ENCODE results near the gene ACTR3. TPM values are rescaled to one million over a fixed set of nuclear protein-coding genes. Genes with fewer than 3 reads are reported as not detected.

Gene ACTR3
- polyA plus RNA-seq, 12 donors, result 77.6 to 134 (median 109) TPM; not detected in 1

DNA sequence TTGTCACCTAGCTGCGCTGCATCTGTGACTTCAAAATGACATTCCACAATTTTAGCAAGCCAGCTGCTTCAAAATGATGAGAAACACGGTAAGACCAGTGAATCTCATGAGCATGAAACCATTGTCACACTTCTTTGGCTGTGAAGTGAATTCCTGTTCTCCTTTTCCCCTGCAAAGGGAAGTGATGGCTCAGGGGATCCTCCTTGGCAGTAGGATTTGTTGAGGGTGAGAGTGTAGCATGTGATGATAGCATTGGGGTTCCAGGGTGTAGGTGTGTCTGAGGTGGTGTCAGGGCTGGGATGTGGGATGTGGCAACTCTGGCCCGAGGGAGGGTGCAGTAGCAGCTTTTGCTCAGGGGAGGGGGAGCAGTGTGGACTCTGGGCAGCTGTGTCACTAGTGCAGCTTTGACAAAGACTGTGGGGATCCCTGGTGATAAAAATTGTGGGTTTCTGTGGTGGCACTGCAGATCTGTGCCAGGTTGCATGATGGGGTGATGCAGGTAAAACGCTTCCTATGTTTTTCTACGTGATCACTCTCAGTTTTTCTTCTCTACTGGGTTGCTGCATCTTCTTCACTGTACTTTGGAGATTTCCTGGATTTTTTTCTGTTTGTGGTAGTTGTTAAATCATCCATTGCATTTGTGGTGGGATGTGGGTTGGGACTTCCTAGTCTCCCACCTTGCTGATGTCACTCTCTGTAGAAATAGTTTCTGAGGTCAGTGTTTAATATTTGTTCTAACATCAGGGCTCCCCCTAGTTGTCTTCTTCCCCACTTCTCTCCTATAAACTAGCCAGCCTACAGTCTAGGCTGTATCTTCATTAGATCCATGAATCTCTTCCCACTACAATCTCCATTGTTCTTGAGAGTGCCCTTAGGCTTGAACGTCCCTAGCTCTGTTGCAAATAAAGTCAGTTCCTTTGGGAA is 107.0 kb downstream of the ACTR3 start:
- DNase-seq, result no peak

DNA sequence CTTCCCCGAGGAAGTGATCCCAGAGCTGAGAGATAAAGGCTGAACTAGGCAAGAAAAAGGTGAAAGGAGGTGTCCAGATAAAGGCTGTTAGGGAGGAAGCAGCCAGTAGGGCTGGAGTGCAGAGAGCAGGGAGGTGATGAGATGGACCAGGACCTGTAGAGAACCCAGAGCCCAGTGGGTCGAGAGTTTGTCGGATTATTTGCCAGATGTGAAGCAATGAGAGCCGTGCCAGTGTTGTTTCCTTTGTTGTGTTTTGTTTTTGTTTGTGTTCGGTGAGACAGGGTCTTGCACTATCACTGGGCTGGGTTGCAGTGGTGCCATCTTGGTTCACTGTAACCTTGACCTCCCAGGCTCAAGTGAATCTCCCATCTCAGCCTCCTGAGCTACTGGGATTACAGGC is 111.3 kb downstream of the ACTR3 start:
- DNase-seq, result no peak

DNA sequence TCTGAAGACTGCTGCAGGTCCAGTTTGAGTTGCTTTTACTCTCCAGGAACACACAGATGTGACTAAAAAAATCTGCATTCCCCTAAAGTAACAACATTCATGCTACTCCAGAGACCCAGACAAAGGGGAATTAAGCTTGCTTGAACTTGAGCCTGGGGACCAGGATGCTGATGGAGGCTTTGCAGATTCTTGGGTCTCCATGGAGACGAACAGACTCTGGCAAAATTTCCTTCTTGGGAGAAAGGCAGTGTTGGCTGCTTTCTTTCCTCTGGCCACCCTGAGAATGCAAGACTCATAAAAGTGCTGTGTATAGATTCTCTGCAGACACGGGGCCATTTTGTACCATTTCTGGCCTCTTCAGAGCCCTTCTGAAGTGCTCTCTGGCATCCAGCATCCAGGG is 112.0 kb downstream of the ACTR3 start:
- no peak for DNase-seq

DNA sequence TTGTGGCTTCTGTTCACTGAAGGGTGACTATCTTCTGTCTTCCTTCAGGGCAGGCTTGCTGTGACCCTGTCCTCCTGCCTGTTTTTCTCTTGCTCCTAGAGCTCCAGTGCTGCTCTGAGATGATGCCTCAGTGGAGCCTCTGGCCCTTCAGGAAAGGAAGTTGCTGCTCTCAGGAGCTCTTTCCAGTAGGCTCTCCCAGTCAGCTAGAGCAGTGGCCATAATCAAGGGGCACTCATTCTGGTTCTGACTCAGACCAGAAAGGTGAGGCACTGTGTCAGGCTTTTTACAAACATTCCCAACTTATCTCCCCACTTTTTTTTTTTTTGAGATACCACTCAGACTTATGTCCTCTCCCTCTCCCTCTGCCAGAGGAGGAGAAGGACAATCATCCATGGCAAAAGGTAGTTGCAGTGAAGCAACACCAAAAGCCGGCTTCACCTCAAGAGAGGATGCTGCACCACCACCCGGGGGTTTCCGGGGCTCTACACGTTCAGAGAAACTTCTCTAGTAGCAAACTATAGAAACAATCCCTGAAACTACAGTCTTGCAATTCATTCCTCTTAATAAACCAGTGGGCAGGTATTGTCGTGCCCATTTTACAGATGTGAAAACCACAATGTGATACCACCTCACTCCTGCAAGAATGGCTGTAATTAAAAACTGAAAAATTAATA is 115.4 kb downstream of the ACTR3 start:
- DNase-seq, result no peak

DNA sequence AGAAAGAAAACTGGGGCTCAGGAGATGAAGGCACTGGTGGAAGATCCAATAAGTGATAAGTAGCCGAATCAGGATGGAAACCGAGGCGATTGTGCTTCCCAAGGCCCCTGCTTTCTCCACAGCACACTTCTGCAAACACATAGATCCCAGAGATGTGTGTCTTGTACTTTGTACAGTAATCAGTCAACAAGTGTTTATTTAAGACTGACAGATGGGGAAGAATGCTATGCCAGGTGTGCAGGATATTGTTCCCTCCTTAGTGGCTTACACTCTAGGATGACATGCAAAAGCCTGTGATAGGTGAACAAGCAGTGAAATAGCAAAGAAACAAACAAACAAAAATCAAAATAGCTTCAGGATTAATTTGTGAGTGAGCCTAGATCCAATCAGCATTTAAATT is 116.6 kb downstream of the ACTR3 start:
- DNase-seq, result no peak

DNA sequence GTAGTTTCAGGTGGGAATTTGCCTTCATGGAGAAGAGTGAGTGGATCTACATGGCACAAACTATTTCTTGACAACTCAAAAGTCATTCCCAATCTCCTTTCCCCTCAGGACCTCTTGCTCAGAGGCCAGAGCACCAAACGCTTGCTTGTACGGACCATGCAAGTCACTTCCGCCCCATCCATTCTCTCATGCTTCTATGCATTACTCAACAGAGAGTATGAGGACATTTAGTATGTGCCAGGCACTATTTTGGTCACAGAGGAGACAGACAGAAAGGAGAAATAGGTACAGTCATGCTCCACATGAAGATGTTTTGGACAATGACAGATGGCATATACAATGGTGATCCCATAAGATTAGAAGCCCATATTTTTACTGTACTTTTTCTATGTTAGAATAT is 117.5 kb downstream of the ACTR3 start:
- DNase-seq, result no peak

DNA sequence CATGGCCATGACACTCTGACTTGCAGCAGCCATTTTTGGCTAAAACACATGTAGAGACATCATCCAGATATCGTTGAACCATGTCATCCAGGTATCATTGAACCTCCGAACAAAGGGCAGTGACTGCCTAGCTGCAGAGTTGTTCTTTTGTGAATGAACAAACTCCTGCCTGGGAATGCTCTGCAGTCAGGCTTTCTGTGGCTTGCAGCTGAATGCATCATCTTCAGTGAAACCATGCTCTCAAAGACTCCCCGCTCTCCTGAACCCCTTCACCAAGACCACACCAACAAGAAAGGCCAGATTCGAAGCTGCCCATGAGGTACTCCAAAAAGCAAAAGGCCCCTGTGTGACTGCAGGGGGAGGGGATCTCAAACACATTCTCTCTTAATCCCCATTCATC is 118.8 kb downstream of the ACTR3 start:
- no peak for DNase-seq

DNA sequence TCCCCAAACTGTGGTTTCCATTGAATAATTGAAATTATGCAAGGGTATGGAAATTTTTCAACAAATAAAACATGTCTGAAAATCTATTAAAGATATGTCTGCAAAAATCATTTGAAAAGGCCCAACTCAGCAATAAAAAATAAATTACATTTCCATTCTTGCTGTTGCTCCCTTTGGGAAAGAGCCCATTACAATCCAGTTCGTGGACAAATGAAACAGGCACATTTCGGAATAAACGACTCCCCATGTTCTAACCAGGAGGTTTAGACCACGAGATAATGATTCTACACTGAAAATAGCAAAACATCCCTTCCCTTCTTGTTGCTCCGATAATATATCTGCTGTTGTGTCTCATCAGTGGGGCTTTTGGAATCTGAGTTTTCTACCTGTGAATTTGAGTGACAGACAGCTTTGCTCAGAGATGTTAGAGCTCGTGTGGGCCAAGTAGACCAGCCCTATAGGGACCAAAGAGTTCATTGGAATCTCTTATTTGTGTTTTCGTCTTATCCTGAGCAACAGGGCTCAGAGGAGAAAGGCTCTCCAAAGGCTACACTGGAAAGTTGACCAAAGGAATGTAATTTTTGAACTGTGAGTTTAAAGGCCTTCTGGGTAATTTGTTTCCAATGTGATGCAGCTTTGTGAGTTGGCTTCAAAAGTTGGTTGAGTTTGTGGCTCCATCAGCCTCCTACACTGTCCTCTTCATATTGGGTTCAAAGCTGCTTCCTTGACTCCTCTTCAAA is 119.5 kb downstream of the ACTR3 start:
- peak; percentile 52 for DNase-seq

DNA sequence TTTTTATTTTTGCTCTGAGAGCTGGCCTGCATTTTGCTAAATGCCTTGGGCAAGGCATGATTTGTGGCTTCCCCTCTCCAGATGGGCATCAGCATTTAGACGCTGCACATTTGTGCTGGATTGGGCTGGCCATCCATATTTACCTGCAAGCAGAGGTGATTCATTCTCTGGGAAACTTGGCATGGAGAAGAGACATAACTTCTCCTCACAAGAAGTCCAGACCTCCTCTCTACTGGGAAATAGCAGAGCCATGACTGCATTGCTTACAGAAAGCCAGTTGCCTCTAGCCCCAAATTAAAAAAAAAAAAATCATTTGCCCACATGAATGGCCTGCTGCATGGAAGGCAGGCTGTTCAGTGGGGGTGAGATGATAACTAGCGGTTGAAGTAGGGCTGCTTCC is 120.1 kb downstream of the ACTR3 start:
- no peak for DNase-seq

DNA sequence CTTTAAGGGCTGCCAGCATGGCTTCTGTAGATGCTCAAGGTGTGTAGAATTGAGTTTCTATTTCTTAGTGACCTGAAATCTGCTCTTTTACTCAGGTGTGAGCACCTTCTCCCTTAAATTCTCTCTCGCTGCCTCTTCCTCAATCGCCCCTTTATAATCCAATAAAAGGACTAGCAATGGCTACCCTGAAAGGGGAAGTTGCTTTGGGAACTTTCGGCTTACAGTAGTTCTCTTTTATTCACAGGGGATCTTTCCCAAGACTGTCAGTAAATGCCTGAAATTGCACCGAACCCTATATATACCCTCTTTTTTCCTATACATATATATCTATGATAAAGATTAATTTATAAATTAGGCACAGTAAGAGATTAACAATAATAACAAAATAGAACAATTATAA is 121.8 kb downstream of the ACTR3 start:
- no peak for DNase-seq

Other genes starting within 250 kb of the ACTR3 start
- gene SLC35F5, start 133.4 kb upstream of the ACTR3 start, polyA plus RNA-seq (ENCODE audit: insufficient read length in 12 of 12), result 10 to 100 TPM in 11 of 12 donors, not detected in 1; 45.3 to 78.8 (median 65.4) TPM

All from muscle of arm (tissue), 12 donors.